ENCODE results near the gene CYTL1.
A peak's percentile ranks its signal among the peaks of the same experiment; 100 is the strongest.
"Not testable (repeated sequence)": the region's sequence is repeated elsewhere in the genome, so short reads cannot be mapped to it uniquely, and the experiment has no call there.

The CYTL1 gene

DNA sequence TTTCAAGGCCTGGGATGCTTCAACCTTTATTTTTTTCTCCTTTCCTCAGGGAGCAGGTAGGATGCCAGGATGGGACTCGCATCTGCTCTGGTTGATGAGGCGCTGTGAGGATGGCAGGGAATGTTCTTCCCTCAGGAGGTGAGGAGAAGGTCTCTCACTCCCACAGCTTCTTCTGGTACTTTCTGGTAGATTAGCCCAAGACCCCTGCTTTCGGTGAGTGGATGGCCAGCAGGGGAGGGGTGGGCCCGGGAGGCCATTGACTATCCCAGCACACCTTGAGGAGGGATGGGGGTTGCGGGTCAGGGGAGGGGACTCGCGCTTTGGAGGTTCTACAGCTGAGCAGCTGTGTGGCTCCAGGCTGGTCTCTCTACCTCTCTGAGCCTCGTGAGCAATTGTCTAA lies 14.8 kb downstream of the CYTL1 start:
- Histone ChIP-seq H3K9me3 (no peaks in the 10 kb centered on the region), H3K4me3 (ENCODE audit: low read depth, low read length) (no peak overlapping the region), H3K4me1 (no peaks in the 10 kb centered on the region), H3K36me3 (no peaks in the 10 kb centered on the region), H3K27me3 (no peaks in the 10 kb centered on the region)
- TF ChIP-seq, protein P1, sequence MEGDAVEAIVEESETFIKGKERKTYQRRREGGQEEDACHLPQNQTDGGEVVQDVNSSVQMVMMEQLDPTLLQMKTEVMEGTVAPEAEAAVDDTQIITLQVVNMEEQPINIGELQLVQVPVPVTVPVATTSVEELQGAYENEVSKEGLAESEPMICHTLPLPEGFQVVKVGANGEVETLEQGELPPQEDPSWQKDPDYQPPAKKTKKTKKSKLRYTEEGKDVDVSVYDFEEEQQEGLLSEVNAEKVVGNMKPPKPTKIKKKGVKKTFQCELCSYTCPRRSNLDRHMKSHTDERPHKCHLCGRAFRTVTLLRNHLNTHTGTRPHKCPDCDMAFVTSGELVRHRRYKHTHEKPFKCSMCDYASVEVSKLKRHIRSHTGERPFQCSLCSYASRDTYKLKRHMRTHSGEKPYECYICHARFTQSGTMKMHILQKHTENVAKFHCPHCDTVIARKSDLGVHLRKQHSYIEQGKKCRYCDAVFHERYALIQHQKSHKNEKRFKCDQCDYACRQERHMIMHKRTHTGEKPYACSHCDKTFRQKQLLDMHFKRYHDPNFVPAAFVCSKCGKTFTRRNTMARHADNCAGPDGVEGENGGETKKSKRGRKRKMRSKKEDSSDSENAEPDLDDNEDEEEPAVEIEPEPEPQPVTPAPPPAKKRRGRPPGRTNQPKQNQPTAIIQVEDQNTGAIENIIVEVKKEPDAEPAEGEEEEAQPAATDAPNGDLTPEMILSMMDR (IDR thresholded peaks at IDR 0.05; ENCODE audit: low read depth, low read length), result no peak
- DNase-seq, result no peak

GRCh38 chr4:5003918-5004317 lies 15.3 kb downstream of the CYTL1 start:
- no peaks in the 10 kb centered on the region for H3K27me3 ChIP-seq
- H3K9me3 ChIP-seq, result no peaks in the 10 kb centered on the region
- no peaks in the 10 kb centered on the region for H3K4me1 ChIP-seq
- DNase-seq, result no peak
- H3K36me3 ChIP-seq, result no peaks in the 10 kb centered on the region
- H3K4me3 ChIP-seq (ENCODE audit: low read depth, low read length), result no peak overlapping the region
- TF ChIP-seq, protein P1 (IDR thresholded peaks at IDR 0.05; ENCODE audit: low read depth, low read length), result no peak

DNA sequence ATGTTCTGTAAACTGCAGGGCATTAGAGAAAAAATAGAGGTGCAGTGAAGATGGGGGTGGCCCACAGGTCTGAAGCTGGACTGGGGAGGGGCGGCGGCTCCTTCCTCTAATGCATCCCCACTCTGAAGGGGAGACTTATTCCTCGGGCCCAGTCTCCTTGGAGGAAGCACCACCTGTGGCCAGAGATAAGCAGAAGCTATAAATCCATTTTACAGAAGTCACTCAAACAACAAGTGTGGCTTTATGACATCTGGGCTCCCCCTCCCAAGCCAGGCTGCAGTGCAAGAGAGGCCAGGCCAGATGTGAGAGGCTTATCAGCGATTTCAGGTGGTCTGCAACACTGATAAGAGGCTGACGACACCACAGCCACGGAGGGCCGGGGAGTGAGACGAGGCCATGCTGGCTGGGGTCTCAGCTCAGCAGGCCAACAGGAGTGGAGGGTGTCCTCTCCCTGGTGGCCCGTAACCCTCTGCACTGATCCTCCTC lies 15.8 kb downstream of the CYTL1 start:
- no peak for DNase-seq
- TF ChIP-seq, protein P1 (IDR thresholded peaks at IDR 0.05; ENCODE audit: low read depth, low read length), result no peak
- Histone ChIP-seq H3K4me3 (ENCODE audit: low read depth, low read length) (no peak overlapping the region), H3K4me1 (no peaks in the 10 kb centered on the region), H3K9me3 (no peaks in the 10 kb centered on the region), H3K27me3 (no peaks in the 10 kb centered on the region; the same call in 1 of the 2 replicates), H3K36me3 (no peaks in the 10 kb centered on the region)

- not testable (repeated sequence) for H3K27me3 ChIP-seq; H3K36me3 ChIP-seq; H3K4me1 ChIP-seq; H3K9me3 ChIP-seq; H3K4me3 ChIP-seq (ENCODE audit: low read depth, low read length); DNase-seq
Observed at GRCh38 chr4:5001641-5002040, 17.6 kb downstream of the CYTL1 start.

DNA sequence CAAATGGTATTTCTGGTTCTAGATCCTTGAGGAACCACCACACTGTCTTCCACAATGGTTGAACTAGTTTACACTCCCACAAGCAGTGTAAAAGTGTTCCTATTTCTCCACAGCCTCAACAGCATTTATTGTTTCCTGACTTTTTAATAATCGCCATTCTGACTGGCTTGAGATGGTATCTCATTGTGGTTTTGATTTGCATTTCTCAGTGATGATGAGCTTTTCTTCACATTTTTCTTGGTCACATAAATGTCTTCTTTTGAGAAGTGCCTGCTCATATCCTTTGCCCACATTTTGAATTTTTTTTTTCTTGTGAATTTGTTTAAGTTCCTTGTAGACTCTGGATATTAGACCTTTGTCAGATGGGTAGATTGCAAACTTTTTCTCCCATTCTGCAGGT lies 22.3 kb downstream of the CYTL1 start:
- not testable (repeated sequence) for DNase-seq

GRCh38 chr4:4995908-4996265 lies 23.4 kb downstream of the CYTL1 start:
- DNase-seq, result no peak
- TF ChIP-seq, protein P1 (IDR thresholded peaks at IDR 0.05; ENCODE audit: low read depth, low read length), result no peak
- Histone ChIP-seq H3K9me3 (no peaks in the 10 kb centered on the region), H3K4me1 (no peaks in the 10 kb centered on the region), H3K27me3 (peaks cover 3% of the 10 kb centered on the region; the same call in 1 of the 2 replicates), H3K4me3 (ENCODE audit: low read depth, low read length) (no peak overlapping the region), H3K36me3 (no peaks in the 10 kb centered on the region)

More for the DNA sequence above, 22.3 kb downstream of the CYTL1 start:
- H3K4me3 ChIP-seq (ENCODE audit: low read depth, low read length); H3K4me1 ChIP-seq; H3K36me3 ChIP-seq; H3K9me3 ChIP-seq; H3K27me3 ChIP-seq: not testable (repeated sequence)

DNA sequence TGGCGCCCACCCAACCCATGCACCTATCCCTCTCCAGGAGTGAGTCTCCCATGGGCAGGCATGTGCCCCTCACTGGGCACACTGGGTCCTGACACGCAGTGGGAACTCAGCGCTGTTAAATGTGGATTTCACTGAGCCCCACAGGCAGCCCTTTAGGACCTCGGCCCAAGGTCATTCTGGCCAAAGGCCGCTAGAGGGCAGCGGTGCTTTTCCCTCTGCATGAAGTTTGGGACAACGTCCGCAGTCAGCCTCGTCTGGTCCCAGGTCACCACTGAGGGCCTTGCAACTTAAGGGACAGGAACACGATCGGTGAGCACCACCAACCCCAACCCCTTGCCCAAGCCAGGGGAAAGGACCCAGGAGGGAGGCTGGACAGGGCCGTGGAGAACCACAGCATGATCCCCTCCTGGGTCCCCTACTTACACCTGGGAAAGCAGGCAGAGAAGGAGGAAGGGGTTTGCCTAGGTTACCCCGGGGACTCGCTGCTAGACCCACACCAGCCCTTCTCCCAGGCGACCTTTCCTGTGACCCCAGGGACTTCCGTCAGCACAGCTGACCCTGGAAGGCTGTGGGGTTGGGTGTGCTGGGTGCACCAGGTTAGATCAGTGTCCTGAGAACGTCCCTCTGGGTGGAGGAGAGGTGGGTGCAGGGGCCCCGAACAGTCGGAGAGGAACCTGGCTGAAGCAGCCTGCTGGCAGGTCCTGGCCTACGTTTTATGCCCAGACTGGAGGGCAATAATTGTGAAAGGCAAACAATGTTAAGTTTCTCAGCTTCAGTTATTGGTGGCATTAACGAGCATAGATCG lies 24.0 kb downstream of the CYTL1 start:
- H3K9me3 ChIP-seq, result no peaks in the 10 kb centered on the region
- TF ChIP-seq, protein P1 (IDR thresholded peaks at IDR 0.05; ENCODE audit: low read depth, low read length), result peak; percentile 93
- DNase-seq, result peak; percentile 74
- no peak overlapping the region for H3K4me3 ChIP-seq (ENCODE audit: low read depth, low read length)
- peaks cover 3% of the 10 kb centered on the region; the same call in 1 of the 2 replicates for H3K27me3 ChIP-seq
- no peaks in the 10 kb centered on the region for H3K4me1 ChIP-seq
- H3K36me3 ChIP-seq, result no peaks in the 10 kb centered on the region
